ENCODE results near the gene PRDM10. TPM values are rescaled to one million over a fixed set of nuclear protein-coding genes. Genes with fewer than 3 reads are reported as not detected.
"Not testable (repeated sequence)": the region's sequence is repeated elsewhere in the genome, so short reads cannot be mapped to it uniquely, and the experiment has no call there.

The PRDM10 gene
- total RNA-seq, 1 donor from 2014 or later, result 48.1 TPM

GRCh38 chr11:129959687-129960086, 42.9 kb downstream of the PRDM10 start:
- intact Hi-C loops (cut with DNase I), result no loop called here
- Histone ChIP-seq H3K36me3 (peaks cover 9 to 27% of the 10 kb centered on the region in 2 donors), H3K27me3 (no peaks in the 10 kb centered on the region), H3K4me1 (no peaks in the 10 kb centered on the region), H3K27ac (no peak overlapping the region), H3K4me3 (no peak overlapping the region), H3K9me3 (no peaks in the 10 kb centered on the region)
- no peak for DNase-seq (ENCODE audit: low spot score in 2 of 2)
- no peak for TF ChIP-seq CTCF (IDR thresholded peaks at IDR 0.05)

GRCh38 chr11:129955282-129955681, 47.4 kb downstream of the PRDM10 start:
- H3K27me3 ChIP-seq, result no peaks in the 10 kb centered on the region
- H3K4me3 ChIP-seq, result no peak overlapping the region
- no peaks in the 10 kb centered on the region for H3K4me1 ChIP-seq
- no peaks in the 10 kb centered on the region for H3K9me3 ChIP-seq
- H3K36me3 ChIP-seq, result peaks cover 9 to 23% of the 10 kb centered on the region in 2 donors
- intact Hi-C loops (cut with DNase I), result no loop called here
- DNase-seq (ENCODE audit: low spot score in 2 of 2), result no peak
- TF ChIP-seq CTCF (IDR thresholded peaks at IDR 0.05), result no peak
- no peak overlapping the region for H3K27ac ChIP-seq

- intact Hi-C loops (cut with DNase I); H3K27me3 ChIP-seq; DNase-seq (ENCODE audit: low spot score in 2 of 2); H3K9me3 ChIP-seq; H3K27ac ChIP-seq; H3K4me3 ChIP-seq; H3K4me1 ChIP-seq: not testable (repeated sequence)
- peaks cover 9 to 21% of the 10 kb centered on the region in 2 donors for H3K36me3 ChIP-seq
Measured at GRCh38 chr11:129954703-129955102, 47.9 kb downstream of the PRDM10 start.

GRCh38 chr11:129951866-129952262, 50.8 kb downstream of the PRDM10 start:
- no peak for TF ChIP-seq CTCF (IDR thresholded peaks at IDR 0.05)
- intact Hi-C loops (cut with DNase I), result no loop called here
- Histone ChIP-seq H3K36me3 (peaks cover 5 to 9% of the 10 kb centered on the region in 2 donors), H3K4me3 (no peak overlapping the region), H3K4me1 (no peaks in the 10 kb centered on the region), H3K27me3 (no peaks in the 10 kb centered on the region), H3K9me3 (no peaks in the 10 kb centered on the region), H3K27ac (no peak overlapping the region)
- no peak for DNase-seq (ENCODE audit: low spot score in 2 of 2)

- no peaks in the 10 kb centered on the region for H3K9me3 ChIP-seq
- no peaks in the 10 kb centered on the region for H3K4me1 ChIP-seq
- H3K36me3 ChIP-seq, result peaks cover 10 to 14% of the 10 kb centered on the region in 2 donors
- H3K4me3 ChIP-seq, result no peak overlapping the region
- no peak for TF ChIP-seq CTCF (IDR thresholded peaks at IDR 0.05)
- intact Hi-C loops (cut with DNase I), result no loop called here
- no peak overlapping the region for H3K27ac ChIP-seq
- H3K27me3 ChIP-seq, result no peaks in the 10 kb centered on the region
- no peak for DNase-seq (ENCODE audit: low spot score in 2 of 2)
Measured at GRCh38 chr11:129951201-129951865, 51.3 kb downstream of the PRDM10 start.

GRCh38 chr11:129950101-129951091, 52.2 kb downstream of the PRDM10 start:
- Histone ChIP-seq H3K27me3 (no peaks in the 10 kb centered on the region), H3K36me3 (peaks cover 12% of the 10 kb centered on the region in 2 donors), H3K9me3 (no peaks in the 10 kb centered on the region), H3K4me1 (no peaks in the 10 kb centered on the region), H3K27ac (no peak overlapping the region), H3K4me3 (no peak overlapping the region)
- intact Hi-C loops (cut with DNase I), result no loop called here
- DNase-seq (ENCODE audit: low spot score in 2 of 2), result peak; percentile 16 to 70
- no peak for TF ChIP-seq CTCF (IDR thresholded peaks at IDR 0.05)
